ENCODE measurements around the gene IKZF1.

DNA sequence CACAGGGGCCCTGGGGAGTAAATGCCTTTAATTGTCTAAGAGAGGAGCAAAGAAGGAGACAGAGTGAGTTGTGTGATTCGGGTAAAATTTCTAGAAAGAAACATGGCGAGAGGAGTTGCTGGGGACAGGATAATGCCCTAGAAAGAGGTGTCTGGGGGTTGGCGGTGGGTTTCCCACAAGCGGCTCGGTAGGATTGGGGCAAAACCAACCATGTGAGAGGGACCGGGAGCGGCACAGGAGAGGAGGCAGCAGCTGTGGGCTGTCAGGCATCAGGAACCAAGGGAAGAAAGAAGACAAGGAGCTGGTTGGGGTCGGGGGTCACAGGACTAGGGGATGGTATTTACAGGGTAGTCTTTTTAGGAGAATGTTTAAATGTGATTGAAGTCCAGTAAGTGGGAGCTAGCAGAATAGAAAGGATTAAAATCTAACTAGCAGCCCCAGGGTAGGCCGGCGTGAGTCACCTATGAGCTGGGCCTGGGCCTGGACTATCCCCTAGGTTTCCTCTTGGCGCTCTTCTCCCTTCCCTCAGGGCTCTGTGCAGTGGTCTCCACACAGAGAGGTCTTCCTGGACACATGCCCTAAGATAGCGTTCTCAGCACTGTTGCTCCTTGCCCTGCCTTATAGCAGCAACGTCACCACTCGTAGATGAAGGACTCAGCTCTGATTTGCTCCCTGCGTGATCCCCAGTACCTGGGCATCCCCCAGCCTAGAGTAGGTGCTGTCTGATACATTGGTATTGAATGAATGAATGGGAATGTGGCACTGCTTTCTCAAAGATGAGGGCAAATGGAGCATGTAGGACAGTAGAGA lies 32.6 kb downstream of the IKZF1 start:
- TF ChIP-seq, protein P1, sequence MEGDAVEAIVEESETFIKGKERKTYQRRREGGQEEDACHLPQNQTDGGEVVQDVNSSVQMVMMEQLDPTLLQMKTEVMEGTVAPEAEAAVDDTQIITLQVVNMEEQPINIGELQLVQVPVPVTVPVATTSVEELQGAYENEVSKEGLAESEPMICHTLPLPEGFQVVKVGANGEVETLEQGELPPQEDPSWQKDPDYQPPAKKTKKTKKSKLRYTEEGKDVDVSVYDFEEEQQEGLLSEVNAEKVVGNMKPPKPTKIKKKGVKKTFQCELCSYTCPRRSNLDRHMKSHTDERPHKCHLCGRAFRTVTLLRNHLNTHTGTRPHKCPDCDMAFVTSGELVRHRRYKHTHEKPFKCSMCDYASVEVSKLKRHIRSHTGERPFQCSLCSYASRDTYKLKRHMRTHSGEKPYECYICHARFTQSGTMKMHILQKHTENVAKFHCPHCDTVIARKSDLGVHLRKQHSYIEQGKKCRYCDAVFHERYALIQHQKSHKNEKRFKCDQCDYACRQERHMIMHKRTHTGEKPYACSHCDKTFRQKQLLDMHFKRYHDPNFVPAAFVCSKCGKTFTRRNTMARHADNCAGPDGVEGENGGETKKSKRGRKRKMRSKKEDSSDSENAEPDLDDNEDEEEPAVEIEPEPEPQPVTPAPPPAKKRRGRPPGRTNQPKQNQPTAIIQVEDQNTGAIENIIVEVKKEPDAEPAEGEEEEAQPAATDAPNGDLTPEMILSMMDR (IDR thresholded peaks at IDR 0.05; ENCODE audit: low read length), result no peak
- TF ChIP-seq EZH2 (optimal IDR thresholded peaks at IDR 0.05; ENCODE audit: low read depth, low read length), result no peak

Data from MM.1S (cell line).